Measurements from ENCODE around the gene ABI3BP. TPM values are rescaled to one million over a fixed set of nuclear protein-coding genes. Genes with fewer than 3 reads are reported as not detected.

The ABI3BP gene
- total RNA-seq, 1 experiment from 2014 or later, result 0.15 TPM

DNA sequence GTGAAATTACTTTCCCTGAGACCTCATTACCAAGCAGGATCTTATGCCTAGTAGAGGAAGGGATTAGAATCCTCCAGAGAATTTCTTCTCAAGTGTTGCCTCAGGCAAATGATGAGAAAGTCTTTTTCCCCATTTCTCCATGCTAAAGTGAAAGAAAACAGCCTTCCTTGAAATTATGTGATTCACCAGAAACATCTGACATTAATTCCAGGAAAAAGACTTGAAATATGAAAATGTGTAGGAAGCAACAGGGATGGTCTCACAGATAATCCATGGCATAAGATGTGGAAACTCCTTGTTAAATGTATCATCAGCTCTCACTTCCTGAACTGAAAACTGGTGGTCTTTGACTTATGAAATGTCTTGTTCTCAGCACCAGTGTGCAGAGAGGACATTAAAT lies 17.9 kb upstream of the ABI3BP start:
- no peaks in the 10 kb centered on the region for H3K27me3 ChIP-seq (ENCODE audit: insufficient read depth, low read length)
- no peak overlapping the region for H2AFZ ChIP-seq (ENCODE audit: low read depth, low read length, poor library complexity, severe bottlenecking)
- no peak overlapping the region for H3K4me3 ChIP-seq (replicated peaks in 1 of 2; ENCODE audit: low read depth in 1 of 2, low read length in 2 of 2)
- no peak overlapping the region for H3K27ac ChIP-seq (ENCODE audit: low read depth, low read length)
- ChIA-PET POLR2A (no interaction called here), CTCF (no interaction called here), RAD21 (ENCODE audit: low non-redundant PET in 1 of 2, low total read pairs in 2 of 2, uncharacterized antibody in 2 of 2, unreplicated experiment in 2 of 2) (no interaction called here)
- H3K9me3 ChIP-seq (ENCODE audit: control insufficient read depth in 1 of 2, insufficient read depth in 1 of 2, low read depth in 1 of 2, low read length in 2 of 2), result peaks cover 0 to 3% of the 10 kb centered on the region in 2 experiments; a peak in 1 of 4 replicates
- BruUV-seq (replicated peaks), result no TSS peak
- H4K20me1 ChIP-seq (ENCODE audit: insufficient read depth), result no peaks in the 10 kb centered on the region
- H3K4me2 ChIP-seq (ENCODE audit: low read length), result no peak overlapping the region
- no peak for DNase-seq (ENCODE audit: low read depth, low spot score)
- no peaks in the 10 kb centered on the region for H3K36me3 ChIP-seq (ENCODE audit: control insufficient read depth in 1 of 2, insufficient read depth in 2 of 2, low read length in 2 of 2)
- TF ChIP-seq, protein P1, sequence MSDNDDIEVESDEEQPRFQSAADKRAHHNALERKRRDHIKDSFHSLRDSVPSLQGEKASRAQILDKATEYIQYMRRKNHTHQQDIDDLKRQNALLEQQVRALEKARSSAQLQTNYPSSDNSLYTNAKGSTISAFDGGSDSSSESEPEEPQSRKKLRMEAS (IDR thresholded peaks at IDR 0.05), result no peak
- no peak for TF ChIP-seq ZNF274 (IDR thresholded peaks at IDR 0.05; ENCODE audit: low read depth, low read length)
- no peaks in the 10 kb centered on the region for H3K79me2 ChIP-seq (ENCODE audit: insufficient read depth, low read length)
- no peak for ATAC-seq
- H3K9me2 ChIP-seq (ENCODE audit: insufficient read depth), result no peaks in the 10 kb centered on the region
- H3K9ac ChIP-seq (ENCODE audit: low read length), result no peak overlapping the region
- intact Hi-C loops (cut with micrococcal nuclease), result no loop called here
- H3K4me1 ChIP-seq (ENCODE audit: control insufficient read depth in 1 of 2, insufficient read depth in 2 of 2, low read length in 2 of 2), result no peaks in the 10 kb centered on the region

DNA sequence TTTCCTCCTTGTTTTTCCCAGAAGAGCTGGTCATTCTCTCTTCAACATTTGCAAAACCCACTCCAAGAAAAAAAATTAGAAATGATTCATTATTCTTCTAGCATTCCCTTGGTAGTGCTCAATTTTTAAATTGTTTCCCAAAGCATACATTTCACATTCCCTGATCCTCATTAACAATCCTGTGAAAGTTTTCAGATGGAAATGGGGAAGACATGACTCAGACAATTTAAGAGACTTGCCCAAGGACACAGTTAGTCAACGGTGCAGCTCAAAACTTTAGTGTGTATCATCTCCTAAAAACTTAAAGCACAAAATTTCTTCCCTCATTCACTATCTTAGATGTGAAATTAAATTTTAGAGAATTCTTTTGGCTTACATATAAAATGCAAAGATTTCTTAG lies 17.1 kb upstream of the ABI3BP start:
- H3K4me3 ChIP-seq (replicated peaks in 1 of 2; ENCODE audit: low read depth in 1 of 2, low read length in 2 of 2), result no peak overlapping the region
- H3K9me2 ChIP-seq (ENCODE audit: insufficient read depth), result no peaks in the 10 kb centered on the region
- H2AFZ ChIP-seq (ENCODE audit: low read depth, low read length, poor library complexity, severe bottlenecking), result no peak overlapping the region
- TF ChIP-seq ZNF274 (IDR thresholded peaks at IDR 0.05; ENCODE audit: low read depth, low read length) (no peak), POLR2AphosphoS5 (IDR thresholded peaks at IDR 0.05; ENCODE audit: low read depth, low read length) (no peak), ZFX (IDR thresholded peaks at IDR 0.05) (no peak), YY1 (IDR thresholded peaks at IDR 0.05; ENCODE audit: extremely low read depth, insufficient replicate concordance, low read depth, low read length) (no peak), EZH2 (IDR thresholded peaks at IDR 0.05) (no peak), REST (IDR thresholded peaks at IDR 0.05; ENCODE audit: low read depth) (no peak), SP1 (IDR thresholded peaks at IDR 0.05; ENCODE audit: low read depth) (no peak)
- ChIA-PET POLR2A (no interaction called here), CTCF (no interaction called here), RAD21 (ENCODE audit: low non-redundant PET in 1 of 2, low total read pairs in 2 of 2, uncharacterized antibody in 2 of 2, unreplicated experiment in 2 of 2) (no interaction called here)
- H3K9me3 ChIP-seq (ENCODE audit: control insufficient read depth in 1 of 2, insufficient read depth in 1 of 2, low read depth in 1 of 2, low read length in 2 of 2), result peaks cover 0 to 3% of the 10 kb centered on the region in 2 experiments; a peak in 1 of 4 replicates
- no peaks in the 10 kb centered on the region for H3K4me1 ChIP-seq (ENCODE audit: control insufficient read depth in 1 of 2, insufficient read depth in 2 of 2, low read length in 2 of 2)
- no peaks in the 10 kb centered on the region for H4K20me1 ChIP-seq (ENCODE audit: insufficient read depth)
- H3K36me3 ChIP-seq (ENCODE audit: control insufficient read depth in 1 of 2, insufficient read depth in 2 of 2, low read length in 2 of 2), result no peaks in the 10 kb centered on the region
- H3K27ac ChIP-seq (ENCODE audit: low read depth, low read length), result no peak overlapping the region
- no peaks in the 10 kb centered on the region for H3K79me2 ChIP-seq (ENCODE audit: insufficient read depth, low read length)
- no TSS peak for BruUV-seq (replicated peaks)
- no peak overlapping the region for H3K9ac ChIP-seq (ENCODE audit: low read length)
- no peak for DNase-seq (ENCODE audit: low read depth, low spot score)
- no peak for ATAC-seq
- H3K27me3 ChIP-seq (ENCODE audit: insufficient read depth, low read length), result no peaks in the 10 kb centered on the region
- intact Hi-C loops (cut with micrococcal nuclease), result no loop called here
- H3K4me2 ChIP-seq (ENCODE audit: low read length), result no peak overlapping the region
